GM12864 (cell line): Measurements from ENCODE around the gene LSR.
"Not testable (repeated sequence)": the region's sequence is repeated elsewhere in the genome, so short reads cannot be mapped to it uniquely, and the experiment has no call there.

Experiments
- DNase-seq: peaks from one replicate; pipeline ENCODE4 v3.0.0-alpha.2; 2011; ENCODE audit warnings: low read depth
- H3K4me3 ChIP-seq: 2 replicates; pipeline ENCODE4 v1.5.1; 2011; ENCODE audit warnings: mild to moderate bottlenecking, low read depth, low read length, control low read depth
- TF ChIP-seq, protein P1 (sequence below): IDR thresholded peaks from 2 replicates; pipeline ENCODE4 v1.5.1; 2011; ENCODE audit warnings: low read depth, mild to moderate bottlenecking, moderate library complexity, low read length, control low read depth, inconsistent platforms; ENCODE audit errors: missing control alignments

The LSR gene

DNA sequence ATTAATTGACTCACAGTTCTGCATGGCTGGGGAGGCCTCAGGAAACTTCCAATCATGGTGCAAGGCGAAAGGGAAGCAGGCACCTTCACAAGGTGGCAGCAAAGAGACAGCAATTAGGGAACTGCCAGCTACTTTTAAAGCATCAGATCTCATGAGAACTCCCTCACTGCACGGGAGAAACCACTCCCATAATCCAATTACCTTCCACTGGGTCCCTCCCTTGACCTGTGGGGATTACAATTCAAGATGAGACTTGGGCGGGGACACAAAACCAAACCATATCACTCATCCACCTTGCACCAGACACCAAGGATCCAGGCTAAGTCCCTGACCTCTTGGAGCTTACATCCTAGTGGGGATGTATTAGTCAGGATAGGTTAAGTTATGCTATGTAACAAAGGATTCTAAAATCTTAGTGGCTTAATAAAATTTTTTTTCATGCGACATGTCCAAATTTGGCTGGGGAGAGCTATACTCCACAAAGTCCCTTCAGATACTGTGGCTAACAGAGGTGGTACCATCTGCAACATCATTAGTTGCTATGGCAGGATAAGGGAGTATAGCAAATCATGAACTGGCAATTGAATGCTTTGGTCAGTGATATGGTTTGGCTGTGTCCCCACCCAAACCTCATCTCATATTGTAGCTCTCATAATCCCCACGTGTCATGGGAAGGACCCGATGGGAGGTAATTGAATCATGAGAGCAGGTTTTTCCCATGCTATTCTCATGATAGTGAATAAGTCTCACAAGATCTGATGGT is 12.0 kb upstream of the LSR start:
- no peak overlapping the region for H3K4me3 ChIP-seq
- no peak for DNase-seq

DNA sequence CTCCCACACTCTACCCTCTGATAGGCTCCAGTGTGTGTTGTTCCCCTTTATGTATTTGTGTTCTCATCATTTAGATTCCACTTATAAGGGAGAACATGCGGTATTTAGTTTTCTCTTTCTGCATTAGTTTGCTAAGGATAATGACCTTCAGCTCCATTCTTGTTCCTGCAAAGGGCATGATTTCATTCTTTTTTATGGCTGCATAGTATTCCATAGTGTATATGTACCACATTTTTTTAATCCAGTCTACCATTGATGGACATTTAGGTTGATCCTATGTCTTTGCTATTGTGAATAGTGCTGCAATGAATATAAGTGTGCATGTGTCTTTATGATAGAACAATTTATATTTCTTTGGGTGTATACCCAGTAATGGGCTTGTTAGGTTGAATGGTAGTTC is 9.2 kb upstream of the LSR start:
- DNase-seq, H3K4me3 ChIP-seq: not testable (repeated sequence)

More for the DNA sequence above, 12.0 kb upstream of the LSR start:
- TF ChIP-seq, protein P1, sequence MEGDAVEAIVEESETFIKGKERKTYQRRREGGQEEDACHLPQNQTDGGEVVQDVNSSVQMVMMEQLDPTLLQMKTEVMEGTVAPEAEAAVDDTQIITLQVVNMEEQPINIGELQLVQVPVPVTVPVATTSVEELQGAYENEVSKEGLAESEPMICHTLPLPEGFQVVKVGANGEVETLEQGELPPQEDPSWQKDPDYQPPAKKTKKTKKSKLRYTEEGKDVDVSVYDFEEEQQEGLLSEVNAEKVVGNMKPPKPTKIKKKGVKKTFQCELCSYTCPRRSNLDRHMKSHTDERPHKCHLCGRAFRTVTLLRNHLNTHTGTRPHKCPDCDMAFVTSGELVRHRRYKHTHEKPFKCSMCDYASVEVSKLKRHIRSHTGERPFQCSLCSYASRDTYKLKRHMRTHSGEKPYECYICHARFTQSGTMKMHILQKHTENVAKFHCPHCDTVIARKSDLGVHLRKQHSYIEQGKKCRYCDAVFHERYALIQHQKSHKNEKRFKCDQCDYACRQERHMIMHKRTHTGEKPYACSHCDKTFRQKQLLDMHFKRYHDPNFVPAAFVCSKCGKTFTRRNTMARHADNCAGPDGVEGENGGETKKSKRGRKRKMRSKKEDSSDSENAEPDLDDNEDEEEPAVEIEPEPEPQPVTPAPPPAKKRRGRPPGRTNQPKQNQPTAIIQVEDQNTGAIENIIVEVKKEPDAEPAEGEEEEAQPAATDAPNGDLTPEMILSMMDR = peak; percentile 39

DNA sequence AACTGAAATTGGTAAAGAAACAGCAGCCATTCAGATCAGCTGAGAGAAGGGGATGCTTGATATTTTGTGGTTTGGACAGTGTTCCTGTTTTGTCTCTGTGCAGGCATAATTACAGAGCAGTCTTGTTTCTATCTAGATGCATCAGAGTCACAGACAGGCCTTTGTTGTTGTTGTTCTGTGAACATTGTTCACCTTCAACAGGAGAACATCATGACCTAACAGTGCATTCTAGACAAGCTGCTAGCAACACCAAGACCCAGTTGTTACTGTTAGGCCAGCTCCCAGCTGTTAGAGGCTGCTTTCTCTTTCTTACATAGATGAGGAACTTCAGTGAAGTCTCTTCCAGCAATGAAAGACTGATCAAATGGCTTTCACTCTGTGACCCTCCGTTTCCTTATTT is 8.5 kb upstream of the LSR start:
- TF ChIP-seq, protein P1 = no peak
- H3K4me3 ChIP-seq = no peak overlapping the region
- no peak for DNase-seq

DNA sequence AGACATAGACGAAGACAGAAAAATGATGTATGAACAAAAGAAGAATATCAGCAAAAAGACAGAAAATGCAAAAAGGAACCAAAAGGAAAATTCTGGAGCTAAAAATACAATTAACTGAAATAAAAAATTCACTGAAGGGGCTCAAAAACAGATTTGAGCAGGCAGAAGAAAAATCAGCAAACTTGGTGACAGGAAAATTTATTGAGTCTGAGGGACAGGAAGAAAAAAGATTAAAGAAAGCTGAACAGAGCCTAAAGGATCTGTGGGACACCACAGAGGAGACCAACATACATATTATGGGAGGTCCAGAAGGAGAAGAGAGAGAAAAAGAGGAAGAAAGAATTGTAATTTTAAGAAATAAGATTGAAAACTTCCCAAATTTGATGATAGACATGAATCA is 7.4 kb upstream of the LSR start:
- TF ChIP-seq, protein P1 = no peak
- no peak for DNase-seq
- no peak overlapping the region for H3K4me3 ChIP-seq

DNA sequence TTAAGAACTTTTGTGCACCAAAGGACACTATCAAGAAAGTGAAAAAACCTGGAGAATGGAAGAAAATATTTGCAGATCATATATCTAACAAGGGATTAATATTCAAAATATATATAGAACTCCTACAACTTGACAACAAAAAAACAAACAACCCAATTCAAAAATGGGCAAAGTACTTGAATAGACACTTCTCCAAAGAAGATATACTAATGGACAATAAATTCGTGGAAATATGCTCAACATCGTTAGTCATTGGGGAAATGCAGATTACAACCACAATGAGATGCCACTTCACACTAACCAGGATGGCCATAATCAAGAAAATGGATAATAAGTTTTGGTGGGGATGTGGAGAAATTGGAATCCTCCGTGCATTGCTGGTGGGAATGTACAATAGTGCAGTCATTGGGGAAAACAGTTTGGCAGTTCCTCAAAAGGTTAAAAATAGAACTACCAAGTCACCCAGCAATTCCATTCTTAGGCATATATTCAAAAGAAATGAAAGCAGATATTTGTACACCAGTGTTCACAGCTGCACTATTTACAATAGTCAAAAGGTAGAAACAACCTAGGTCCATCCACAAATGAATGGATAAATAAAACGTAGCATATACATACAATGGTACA is 2.2 kb upstream of the LSR start:
- TF ChIP-seq, protein P1 = no peak
- no peak overlapping the region for H3K4me3 ChIP-seq
- DNase-seq = no peak

DNA sequence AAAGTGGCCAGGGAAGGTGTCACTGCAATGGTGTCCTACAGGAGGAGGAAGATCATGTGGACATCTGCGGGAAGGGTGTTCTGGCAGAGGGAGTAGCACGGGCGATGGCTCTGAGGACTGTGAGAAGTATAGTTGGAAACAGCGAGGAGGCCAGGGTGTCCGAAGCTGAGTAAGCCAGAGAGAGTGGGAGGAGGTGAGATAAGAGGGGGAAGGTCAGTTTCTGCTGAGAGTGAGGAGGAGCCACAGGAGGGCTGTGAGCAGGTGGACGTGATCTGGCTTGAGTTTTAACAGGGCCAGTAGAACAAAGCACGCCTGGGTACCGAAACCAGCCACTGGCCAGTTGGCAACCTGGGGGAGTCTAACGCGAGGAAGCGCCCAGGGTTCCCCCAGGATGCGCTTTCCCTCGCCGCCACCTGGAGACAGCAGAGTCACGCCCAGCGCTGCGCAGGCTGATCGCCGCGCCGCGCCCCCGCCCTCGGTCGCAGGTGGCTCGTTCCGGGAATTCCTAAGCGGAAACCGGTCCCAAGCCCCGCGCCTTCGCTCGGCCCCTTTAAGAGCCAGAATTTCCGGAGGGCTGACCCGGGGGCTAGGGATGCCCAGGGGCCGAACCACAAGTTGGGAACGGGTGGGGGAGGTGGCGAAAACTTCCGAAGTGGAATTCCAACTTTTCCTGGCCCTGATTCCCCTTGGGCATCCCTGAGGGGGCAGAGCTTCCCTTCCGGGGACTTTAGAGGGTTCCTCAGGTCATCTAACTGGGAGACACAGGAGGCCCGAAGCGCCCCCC is 1.1 kb upstream of the LSR start:
- peak overlapping the region; percentile 79 for H3K4me3 ChIP-seq
- peak; percentile 66 for DNase-seq
- TF ChIP-seq, protein P1 = peak; percentile 75

DNA sequence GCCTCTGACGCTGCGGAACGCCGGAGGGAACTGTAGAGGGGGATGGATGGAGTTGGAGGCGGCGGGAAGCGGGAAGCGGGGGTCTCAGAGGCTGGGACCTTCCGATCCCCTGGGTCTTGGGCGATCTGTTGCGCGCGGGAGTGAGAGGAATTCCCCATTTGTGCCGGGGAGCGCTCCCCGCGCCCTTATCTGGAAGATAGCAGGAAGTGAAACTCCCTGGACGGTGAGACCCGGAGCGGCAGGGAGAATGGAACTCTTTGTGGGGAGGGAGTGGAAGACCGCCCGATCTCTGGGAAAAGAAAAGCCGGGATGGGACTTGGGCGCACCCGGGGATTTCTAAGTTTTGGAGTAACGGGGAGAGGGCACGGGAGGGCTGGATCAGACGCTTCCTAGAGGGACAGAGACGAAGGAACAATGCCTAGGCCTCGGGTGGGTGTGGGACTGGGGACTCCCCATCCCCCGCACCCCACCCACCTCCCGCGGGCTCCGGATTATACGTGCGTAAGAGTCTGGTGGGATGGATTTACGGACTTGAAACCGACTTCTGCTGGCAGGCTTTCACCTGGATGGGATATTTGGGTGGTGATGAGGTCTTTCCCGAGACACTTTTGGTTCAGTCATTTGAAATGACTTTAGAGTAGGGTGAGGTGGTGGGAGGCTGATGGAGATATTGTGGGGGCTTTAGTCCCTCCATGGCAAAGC is 495 bp downstream of the LSR start:
- H3K4me3 ChIP-seq = peak overlapping the region; percentile 79
- DNase-seq = no peak
- TF ChIP-seq, protein P1 = no peak
